22Rv1 (cell line): Measurements from ENCODE around the gene IRX5.

Source experiments
- CTCF ChIP-seq: fragments of 450-650 bp; IDR thresholded peaks from 2 replicates; pipeline ENCODE4 v1.5.1; 2017; ENCODE audit warnings: mild to moderate bottlenecking
- ZFX ChIP-seq: fragments of 450-650 bp; IDR thresholded peaks from 2 replicates; pipeline ENCODE4 v1.6.1; 2017; ENCODE audit warnings: antibody characterized with exemption, borderline replicate concordance

- TF ChIP-seq CTCF, result no peak
- no peak for TF ChIP-seq ZFX
These were observed 11.8 kb downstream of the IRX5 start for GRCh38 chr16:54942353-54942943.
